Activated T-cell treated with anti-CD3 and anti-CD28 coated beads for 24 hours (primary cell): ENCODE results near the gene MAPK7.

ENCODE experiments used
- DNase-seq: peaks from one replicate; pipeline ENCODE4 v3.0.0-alpha.2; 2020; ENCODE audit warnings: low read depth

The MAPK7 gene

DNA sequence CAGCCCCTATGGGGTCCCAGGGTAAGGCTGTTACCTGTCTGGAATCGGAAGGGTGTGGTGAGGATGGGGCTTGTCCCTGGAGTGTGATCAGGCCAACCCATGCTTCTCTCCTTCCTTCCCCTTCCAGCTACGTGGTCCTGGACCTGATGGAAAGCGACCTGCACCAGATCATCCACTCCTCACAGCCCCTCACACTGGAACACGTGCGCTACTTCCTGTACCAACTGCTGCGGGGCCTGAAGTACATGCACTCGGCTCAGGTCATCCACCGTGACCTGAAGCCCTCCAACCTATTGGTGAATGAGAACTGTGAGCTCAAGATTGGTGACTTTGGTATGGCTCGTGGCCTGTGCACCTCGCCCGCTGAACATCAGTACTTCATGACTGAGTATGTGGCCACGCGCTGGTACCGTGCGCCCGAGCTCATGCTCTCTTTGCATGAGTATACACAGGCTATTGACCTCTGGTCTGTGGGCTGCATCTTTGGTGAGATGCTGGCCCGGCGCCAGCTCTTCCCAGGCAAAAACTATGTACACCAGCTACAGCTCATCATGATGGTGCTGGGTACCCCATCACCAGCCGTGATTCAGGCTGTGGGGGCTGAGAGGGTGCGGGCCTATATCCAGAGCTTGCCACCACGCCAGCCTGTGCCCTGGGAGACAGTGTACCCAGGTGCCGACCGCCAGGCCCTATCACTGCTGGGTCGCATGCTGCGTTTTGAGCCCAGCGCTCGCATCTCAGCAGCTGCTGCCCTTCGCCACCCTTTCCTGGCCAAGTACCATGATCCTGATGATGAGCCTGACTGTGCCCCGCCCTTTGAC is 2.4 kb downstream of the MAPK7 start:
- no peak for DNase-seq

DNA sequence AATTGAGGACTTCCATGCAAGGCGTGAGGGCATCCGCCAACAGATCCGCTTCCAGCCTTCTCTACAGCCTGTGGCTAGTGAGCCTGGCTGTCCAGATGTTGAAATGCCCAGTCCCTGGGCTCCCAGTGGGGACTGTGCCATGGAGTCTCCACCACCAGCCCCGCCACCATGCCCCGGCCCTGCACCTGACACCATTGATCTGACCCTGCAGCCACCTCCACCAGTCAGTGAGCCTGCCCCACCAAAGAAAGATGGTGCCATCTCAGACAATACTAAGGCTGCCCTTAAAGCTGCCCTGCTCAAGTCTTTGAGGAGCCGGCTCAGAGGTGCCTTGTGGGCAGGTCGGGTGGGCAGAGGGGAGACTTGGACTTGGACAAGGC is 3.1 kb downstream of the MAPK7 start:
- DNase-seq, result no peak

DNA sequence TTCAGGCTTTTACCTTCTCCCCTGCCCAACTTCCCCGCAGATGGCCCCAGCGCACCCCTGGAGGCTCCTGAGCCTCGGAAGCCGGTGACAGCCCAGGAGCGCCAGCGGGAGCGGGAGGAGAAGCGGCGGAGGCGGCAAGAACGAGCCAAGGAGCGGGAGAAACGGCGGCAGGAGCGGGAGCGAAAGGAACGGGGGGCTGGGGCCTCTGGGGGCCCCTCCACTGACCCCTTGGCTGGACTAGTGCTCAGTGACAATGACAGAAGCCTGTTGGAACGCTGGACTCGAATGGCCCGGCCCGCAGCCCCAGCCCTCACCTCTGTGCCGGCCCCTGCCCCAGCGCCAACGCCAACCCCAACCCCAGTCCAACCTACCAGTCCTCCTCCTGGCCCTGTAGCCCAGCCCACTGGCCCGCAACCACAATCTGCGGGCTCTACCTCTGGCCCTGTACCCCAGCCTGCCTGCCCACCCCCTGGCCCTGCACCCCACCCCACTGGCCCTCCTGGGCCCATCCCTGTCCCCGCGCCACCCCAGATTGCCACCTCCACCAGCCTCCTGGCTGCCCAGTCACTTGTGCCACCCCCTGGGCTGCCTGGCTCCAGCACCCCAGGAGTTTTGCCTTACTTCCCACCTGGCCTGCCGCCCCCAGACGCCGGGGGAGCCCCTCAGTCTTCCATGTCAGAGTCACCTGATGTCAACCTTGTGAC is 3.6 kb downstream of the MAPK7 start:
- DNase-seq, result no peak

DNA sequence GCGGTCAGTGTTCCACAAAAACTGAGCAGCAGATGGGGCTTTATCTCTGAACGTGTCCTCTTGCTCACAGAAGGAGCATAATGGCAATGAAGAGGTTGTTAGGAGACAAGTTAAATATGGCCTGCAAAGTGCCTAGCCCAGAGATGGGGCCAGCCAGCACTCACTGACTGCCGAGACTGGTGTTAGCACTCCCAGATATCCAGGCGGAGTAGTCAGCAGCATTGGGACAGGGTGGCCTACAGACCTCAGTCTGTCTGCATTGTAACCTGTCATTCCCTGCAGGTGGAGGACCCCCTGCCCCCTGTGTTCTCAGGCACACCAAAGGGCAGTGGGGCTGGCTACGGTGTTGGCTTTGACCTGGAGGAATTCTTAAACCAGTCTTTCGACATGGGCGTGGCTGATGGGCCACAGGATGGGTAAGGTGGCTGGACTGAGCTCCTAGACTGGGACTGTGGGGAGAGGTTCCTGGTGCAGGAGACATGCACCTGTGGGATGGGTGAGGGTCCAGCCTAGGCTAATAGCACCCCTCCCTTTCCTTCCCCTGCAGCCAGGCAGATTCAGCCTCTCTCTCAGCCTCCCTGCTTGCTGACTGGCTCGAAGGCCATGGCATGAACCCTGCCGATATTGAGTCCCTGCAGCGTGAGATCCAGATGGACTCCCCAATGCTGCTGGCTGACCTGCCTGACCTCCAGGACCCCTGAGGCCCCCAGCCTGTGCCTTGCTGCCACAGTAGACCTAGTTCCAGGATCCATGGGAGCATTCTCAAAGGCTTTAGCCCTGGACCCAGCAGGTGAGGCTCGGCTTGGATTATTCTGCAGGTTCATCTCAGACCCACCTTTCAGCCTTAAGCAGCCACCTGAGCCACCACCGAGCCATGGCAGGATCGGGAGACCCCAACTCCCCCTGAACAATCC is 4.5 kb downstream of the MAPK7 start:
- DNase-seq, result no peak

- DNase-seq, result no peak
Measured at GRCh38 chr17:19383681-19384470, 5.6 kb downstream of the MAPK7 start.

GRCh38 chr17:19384723-19385391 is 6.6 kb downstream of the MAPK7 start:
- no peak for DNase-seq

DNA sequence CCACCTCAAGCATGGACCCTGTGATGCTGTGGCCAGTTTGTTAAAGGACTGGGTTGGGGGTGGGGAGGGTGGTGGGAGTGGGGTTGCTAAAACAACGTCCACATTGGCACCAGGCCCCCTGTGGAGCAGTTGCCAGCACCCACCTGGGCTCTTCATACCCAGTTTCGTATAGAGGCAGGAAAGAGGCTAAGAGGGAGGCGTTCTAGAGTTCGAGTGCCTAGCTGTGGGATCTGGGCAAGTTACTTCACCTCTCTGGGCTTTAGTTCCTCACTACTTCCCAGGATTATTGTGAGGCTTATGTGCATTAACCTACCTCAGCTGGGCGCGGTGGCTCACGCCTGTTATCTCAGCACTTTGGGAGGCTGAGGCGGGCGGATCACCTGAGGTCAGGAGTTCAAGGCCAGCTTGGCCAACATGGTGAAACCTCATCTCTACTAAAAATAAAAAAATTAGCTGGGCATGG is 7.3 kb downstream of the MAPK7 start:
- DNase-seq, result no peak

DNA sequence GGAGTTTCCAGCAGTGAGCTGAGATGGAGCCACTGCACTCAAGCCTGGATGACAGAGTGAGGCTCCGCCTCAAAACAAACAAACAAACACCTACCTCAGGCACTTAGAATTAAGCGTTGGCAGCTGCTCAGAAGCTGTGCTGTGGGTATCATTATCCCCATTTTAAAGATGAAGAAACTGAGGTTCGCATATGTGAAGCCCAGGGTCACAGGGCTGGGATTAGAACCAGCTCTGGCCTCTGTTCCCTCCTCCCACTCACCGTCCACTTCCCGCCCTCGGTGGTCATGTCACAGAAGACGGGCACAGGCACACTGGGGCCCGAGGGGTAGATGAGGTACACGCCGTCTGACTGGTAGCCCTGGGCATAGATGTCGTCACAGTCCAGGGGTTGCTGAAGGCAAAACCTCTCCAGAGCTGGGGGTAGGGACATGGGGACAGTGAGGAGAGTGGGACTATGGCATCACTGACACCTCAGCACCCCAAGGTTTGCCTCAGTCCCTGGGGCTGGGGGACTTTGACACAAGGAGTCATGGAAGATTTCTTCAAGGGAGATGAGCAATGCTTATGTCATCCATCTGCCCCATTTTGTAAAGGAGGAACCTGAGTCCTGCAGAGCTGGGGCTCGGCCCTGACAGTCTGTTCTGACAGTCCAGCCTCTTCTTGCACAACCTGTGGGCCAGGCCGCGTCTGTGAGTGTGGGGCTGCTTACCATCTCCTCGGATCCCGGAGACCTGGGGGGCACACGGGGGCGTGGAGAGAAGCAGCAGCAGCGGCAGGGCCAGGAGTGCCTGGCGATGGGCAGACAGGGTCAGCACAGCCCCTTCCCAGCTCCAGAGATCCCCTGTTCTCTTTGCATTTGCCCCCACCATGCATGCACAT is 8.0 kb downstream of the MAPK7 start:
- no peak for DNase-seq

DNA sequence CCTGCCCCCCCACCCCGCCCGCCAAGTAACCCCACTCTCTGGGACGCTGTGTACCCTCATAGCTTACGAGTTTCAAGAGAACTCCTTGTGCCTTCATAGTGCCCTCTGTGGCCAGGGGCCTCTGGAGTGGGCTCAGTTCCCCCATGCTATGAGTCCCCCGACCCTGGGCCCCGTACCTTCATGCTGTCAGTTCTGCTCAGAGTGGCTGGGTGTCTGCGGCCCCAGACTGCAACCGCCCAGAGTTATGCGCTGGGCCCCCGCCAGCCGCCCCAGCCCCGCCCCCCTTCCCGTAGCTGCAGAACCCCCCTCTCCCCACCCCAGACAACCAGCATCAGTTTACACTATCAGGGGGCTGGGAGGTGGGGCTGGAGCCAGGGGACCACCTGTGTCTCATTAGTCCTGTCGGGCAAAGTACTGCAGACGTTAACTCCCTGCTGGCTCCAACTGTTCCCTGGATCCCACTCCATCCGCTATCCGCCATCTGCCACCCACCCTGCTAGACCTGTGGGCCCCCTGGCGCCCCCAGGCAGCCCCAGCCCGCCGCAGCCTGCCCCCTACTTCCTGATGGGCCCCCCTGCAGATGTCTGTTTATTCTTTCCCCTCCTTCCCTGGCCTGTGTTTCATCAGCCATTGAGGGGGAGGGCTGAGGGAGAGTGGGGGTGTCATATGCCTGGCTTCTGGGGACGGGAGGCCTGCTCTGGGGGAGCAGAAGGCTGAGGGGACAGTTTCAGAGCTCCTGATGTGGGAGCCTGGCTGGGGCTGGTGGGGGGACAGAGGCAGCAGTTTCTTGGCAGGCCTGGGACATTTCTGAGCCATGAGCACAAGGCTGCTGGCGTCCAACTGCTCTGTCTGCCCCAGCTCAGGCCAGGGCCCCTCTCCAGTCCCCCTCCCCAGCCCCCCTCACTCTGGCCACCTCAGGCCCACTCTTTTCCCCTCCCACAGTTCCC is 8.9 kb downstream of the MAPK7 start, which contains the start of gene MFAP4:
MFAP4 (minus strand) TSS at position 217 of the 947 bp plus-strand sequence; CDS start at position 182, 35 bp downstream.
- no peak for DNase-seq

DNA sequence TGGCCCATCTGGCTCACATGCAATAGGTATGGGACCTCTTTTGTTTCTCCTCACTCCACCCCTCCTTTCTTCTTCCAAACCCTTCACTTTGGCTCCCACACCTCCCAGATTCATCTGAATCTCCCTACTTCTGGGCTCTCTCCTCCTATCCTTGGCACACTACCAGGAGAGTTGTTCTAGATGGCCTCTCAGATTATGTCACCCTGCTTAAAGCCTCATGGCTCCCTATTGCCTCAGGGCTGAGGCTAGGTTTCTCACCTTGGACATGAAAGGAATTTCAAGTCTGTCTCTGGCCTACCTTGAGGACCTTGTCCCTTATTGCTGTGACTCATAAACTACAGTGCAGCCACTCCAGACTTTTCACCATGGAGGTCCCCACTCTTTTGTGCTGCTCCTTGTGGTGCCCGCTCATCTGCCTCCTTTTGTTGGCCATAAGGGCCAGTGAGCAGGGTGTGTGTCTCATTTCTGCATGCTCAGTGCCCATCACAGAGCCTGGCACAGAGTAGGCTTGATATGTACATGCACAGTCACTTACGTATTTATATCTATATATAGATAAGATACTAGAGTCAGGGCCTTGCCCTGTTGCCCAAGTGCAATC is 9.7 kb downstream of the MAPK7 start:
- no peak for DNase-seq

DNA sequence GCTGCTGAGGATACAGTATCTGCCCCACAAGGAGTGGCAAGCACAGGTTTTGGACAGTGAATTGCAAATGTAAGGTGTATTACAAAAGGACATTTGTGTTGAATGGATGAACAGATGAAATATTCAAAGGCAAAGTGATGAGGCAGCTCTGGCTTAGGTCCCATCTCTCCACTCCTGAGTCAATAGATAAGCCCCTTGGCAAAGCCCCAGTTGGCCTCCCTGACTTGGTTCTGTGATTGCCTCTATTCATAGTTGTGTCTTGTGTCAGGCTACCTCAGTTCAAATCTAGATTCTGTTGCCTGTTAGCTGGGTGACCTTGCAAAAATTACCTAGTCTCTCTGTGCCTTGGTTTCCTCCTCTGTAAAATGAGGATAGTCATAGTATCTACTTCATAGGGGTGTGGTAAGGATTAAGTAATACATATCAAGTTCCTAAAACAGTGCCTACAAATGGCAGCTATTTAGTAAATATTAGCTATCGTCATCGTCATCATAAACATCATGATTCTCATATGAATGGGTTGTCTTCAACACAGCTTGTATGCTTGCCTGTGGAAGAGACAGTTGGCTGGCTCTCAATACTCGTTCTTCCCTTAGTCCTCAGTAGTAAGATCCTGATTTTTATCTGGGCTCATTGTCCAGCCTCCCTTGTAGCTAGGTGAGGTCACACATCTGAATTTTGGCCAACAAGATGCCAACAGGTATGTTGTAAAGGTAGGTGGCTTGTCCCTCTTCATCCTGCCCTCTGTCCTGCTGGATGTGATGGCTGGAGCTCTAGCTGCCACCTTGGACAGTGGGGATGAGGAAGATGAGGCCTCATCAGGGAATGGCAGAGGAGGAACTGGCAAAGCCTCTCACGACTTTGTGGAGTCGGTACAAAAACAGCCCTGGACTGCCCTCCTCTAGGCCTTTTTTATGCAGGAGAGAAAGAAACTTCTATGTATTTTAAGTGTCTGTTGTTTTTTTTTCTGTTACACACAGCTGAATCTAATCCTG is 10.8 kb downstream of the MAPK7 start:
- DNase-seq, result no peak

DNA sequence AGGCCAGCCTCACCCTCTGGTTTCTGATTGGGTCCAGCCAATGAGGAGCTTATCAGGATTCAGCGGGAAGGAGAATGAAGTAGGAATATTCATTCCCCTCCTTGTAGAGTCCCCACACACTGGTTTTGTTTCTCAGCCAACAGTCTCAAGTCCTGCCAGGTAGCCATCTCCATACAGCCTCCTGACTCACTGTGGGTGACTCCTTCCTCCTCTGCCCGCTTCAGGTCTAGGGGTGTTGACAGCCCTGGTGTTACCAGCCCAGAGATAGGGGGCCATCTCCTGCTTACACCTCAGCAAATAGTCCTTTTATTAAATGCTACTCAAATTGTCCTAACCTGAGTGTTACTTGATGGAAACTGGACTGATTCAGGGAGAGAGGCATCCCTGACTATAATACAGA is 12.7 kb downstream of the MAPK7 start:
- no peak for DNase-seq

GRCh38 chr17:19391432-19391831 is 13.1 kb downstream of the MAPK7 start:
- no peak for DNase-seq

DNA sequence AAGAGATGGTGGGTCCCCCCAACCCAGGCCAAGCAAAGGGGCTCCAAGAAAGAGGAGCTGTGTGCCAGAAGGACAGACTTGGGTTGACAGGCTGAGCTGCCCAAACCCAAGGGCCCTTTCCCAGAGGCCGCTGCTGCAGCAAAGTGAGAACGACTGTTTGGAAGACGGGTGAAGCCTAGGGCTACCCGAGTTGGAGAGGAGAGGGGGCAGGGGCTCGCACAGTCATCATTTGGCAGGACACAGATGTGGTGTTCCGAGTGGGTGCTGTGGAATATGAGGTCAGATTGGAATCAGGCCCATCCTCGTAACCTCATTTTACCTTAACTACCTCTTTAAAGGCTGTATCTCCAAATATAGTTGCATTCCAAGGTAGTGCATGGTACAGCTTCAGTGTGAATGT is 14.0 kb downstream of the MAPK7 start:
- DNase-seq, result no peak

DNA sequence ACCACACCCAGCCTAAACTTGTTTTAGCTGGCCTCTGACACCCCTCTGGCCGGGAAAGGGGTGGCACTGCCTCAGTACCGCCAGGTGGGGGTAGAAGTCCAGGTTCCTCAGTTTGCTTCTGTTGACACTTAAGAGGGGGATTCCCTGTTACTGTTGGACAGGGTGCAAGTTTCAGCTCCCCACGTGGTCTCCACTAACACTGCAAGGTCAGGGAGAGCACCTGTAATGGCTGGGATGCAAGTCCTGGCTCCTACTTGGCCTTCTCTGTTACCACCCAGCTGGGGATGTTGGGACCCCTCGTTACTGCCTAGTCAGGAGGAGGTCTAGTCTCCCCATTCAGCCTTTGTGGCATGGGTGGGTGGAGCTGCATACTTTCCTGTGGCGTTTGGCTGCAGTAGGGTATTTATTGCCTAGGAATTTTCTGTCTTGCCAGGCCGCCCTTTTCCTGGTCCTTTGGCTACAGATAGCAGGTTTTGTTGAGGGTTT is 19.3 kb downstream of the MAPK7 start:
- DNase-seq, result no peak

- no peak for DNase-seq
Measured at GRCh38 chr17:19398301-19399181, 20.2 kb downstream of the MAPK7 start.
